H1 (cell line): Measurements from ENCODE around the gene HMX1. TPM values are rescaled to one million over a fixed set of nuclear protein-coding genes. Genes with fewer than 3 reads are reported as not detected.

Experiments
- CTCF ChIA-PET: fragments of 300-600 bp; sonication (Branson Sonifier 250); formaldehyde crosslinking; loops from one replicate; lab custom pipeline; 2021; ENCODE audit not compliant: partially characterized antibody; lab: Charles Lee
- POLR2A ChIA-PET: fragments of 300-600 bp; sonication (Branson Sonifier 250); formaldehyde crosslinking; loops from one replicate; lab custom pipeline; 2021; ENCODE audit warnings: inconsistent platforms; ENCODE audit not compliant: partially characterized antibody; lab: Charles Lee
- DNase-seq, 2 experiments: peaks; one replicate each; pipeline versions ENCODE4 v3.0.0 to v3.0.0-alpha.2; 2010 to 2022; ENCODE audit warnings: low spot score in 2 of 2, low read depth in 1 of 2, mixed read lengths in 1 of 2
- FAIRE-seq: peaks from 2 replicates; lab custom pipeline; 2011; peaks lifted over from hg19 to GRCh38; lab: Jason Lieb, UNC
- H2AFZ ChIP-seq: 2 replicates; pipeline ENCODE4 v1.8.1; 2012; ENCODE audit warnings: low read length, inconsistent platforms
- H2AK5ac ChIP-seq: 2 replicates; pipeline ENCODE4 v1.6.1; 2013; ENCODE audit warnings: low read depth, low read length
- H2BK120ac ChIP-seq: replicated peaks from 2 replicates; pipeline ENCODE3; 2013; ENCODE audit warnings: low read depth, low read length, inconsistent platforms
- H2BK12ac ChIP-seq: 2 replicates; pipeline ENCODE4 v1.6.1; 2013; ENCODE audit warnings: low read depth, low read length
- H2BK15ac ChIP-seq: 2 replicates; pipeline ENCODE4 v1.6.1; 2013; ENCODE audit warnings: low read length
- H2BK20ac ChIP-seq: 2 replicates; pipeline ENCODE4 v1.6.1; 2013; ENCODE audit warnings: low read length
- H2BK5ac ChIP-seq: 2 replicates; pipeline ENCODE4 v1.6.1; 2013; ENCODE audit warnings: low read depth, low read length
- H3K14ac ChIP-seq: 2 replicates; pipeline ENCODE4 v1.6.1; 2013; ENCODE audit warnings: inconsistent platforms; ENCODE audit not compliant: insufficient read length
- H3K18ac ChIP-seq: 2 replicates; pipeline ENCODE4 v1.6.1; 2013; ENCODE audit warnings: low read length; ENCODE audit errors: extremely low read depth
- H3K23ac ChIP-seq: 2 replicates; pipeline ENCODE4 v1.6.1; 2013; ENCODE audit warnings: inconsistent platforms; ENCODE audit not compliant: insufficient read length
- H3K23me2 ChIP-seq: 2 replicates; pipeline ENCODE4 v1.6.1; 2013; ENCODE audit warnings: low read depth, low read length
- H3K27ac ChIP-seq: 2 replicates; pipeline ENCODE4 v1.6.1; 2011; ENCODE audit warnings: low read depth, low read length, inconsistent platforms
- H3K27me3 ChIP-seq, 4 experiments: replicated peaks in 1 of 4; 1 replicate in 1 of 4; 2 replicates in 3 of 4; pipeline versions ENCODE4 v1.6.1 to v1.8.1; 2011 to 2013; ENCODE audit warnings: low read length in 3 of 4, mild to moderate bottlenecking in 3 of 4, inconsistent platforms in 2 of 4, mixed read lengths in 2 of 4, moderate library complexity in 1 of 4; ENCODE audit not compliant: control insufficient read depth in 3 of 4, insufficient read depth in 3 of 4; ENCODE audit errors: extremely low read depth in 1 of 4
- H3K36me3 ChIP-seq, 4 experiments: 2 replicates each; pipeline versions ENCODE4 v1.6.1 to v1.8.1; 2011 to 2013; ENCODE audit warnings: mild to moderate bottlenecking in 4 of 4, low read length in 3 of 4, moderate library complexity in 2 of 4, control low read depth in 1 of 4, inconsistent platforms in 1 of 4; ENCODE audit not compliant: insufficient read depth in 4 of 4, control insufficient read depth in 2 of 4
- H3K4ac ChIP-seq: replicated peaks from 2 replicates; pipeline ENCODE3; 2013; ENCODE audit warnings: low read length, low read depth, mixed read lengths, inconsistent platforms; ENCODE audit not compliant: insufficient read length
- H3K4me1 ChIP-seq, 4 experiments: replicated peaks in 1 of 4; 1 replicate in 1 of 4; 2 replicates in 3 of 4; pipeline versions ENCODE4 v1.6.1 to v1.8.1; 2011 to 2013; ENCODE audit warnings: low read length in 3 of 4, inconsistent platforms in 2 of 4, mixed read lengths in 1 of 4; ENCODE audit not compliant: insufficient read depth in 4 of 4, control insufficient read depth in 3 of 4
- H3K4me2 ChIP-seq, 2 experiments: 2 replicates each; pipeline versions ENCODE4 v1.6.1 to v1.8.1; 2011 to 2013; ENCODE audit warnings: low read depth in 2 of 2, low read length in 2 of 2, control low read depth in 1 of 2, inconsistent platforms in 1 of 2, mild to moderate bottlenecking in 1 of 2; ENCODE audit not compliant: insufficient read depth in 1 of 2
- H3K4me3 ChIP-seq, 4 experiments: fragments of 200-600, 300-600 bp in 1 of 4; sonication (generic), shearing (Covaris generic), sonication (Bioruptor Twin) in 1 of 4; 2 replicates each; pipeline versions ENCODE4 v1.5.1 to v1.8.1; 2011 to 2016; ENCODE audit warnings: low read length in 4 of 4, low read depth in 3 of 4, control low read depth in 2 of 4, inconsistent platforms in 2 of 4, mild to moderate bottlenecking in 2 of 4, mixed read lengths in 1 of 4, moderate library complexity in 1 of 4; ENCODE audit not compliant: insufficient read depth in 2 of 4; ENCODE audit errors: extremely low read depth in 1 of 4
- H3K56ac ChIP-seq: replicated peaks from 2 replicates; pipeline ENCODE3; 2013; ENCODE audit warnings: low read depth, mild to moderate bottlenecking, mixed read lengths, low read length, inconsistent platforms; ENCODE audit not compliant: insufficient read length
- H3K79me1 ChIP-seq: 2 replicates; pipeline ENCODE4 v1.6.1; 2013; ENCODE audit warnings: low read depth, low read length, control low read depth
- H3K79me2 ChIP-seq, 2 experiments: 2 replicates each; pipeline versions ENCODE4 v1.6.1 to v1.8.1; 2012 to 2013; ENCODE audit warnings: low read length in 2 of 2, mild to moderate bottlenecking in 2 of 2, inconsistent platforms in 1 of 2; ENCODE audit not compliant: insufficient read depth in 2 of 2, control insufficient read depth in 1 of 2
- H3K9ac ChIP-seq, 4 experiments: replicated peaks in 1 of 4; 1 replicate in 1 of 4; 2 replicates in 3 of 4; pipeline versions ENCODE4 v1.6.1 to v1.8.1; 2011 to 2013; ENCODE audit warnings: low read depth in 3 of 4, low read length in 3 of 4, control low read depth in 2 of 4, mild to moderate bottlenecking in 2 of 4, moderate library complexity in 2 of 4, inconsistent platforms in 1 of 4; ENCODE audit errors: extremely low read depth in 1 of 4
- H3K9me3 ChIP-seq, 2 experiments: 2 replicates each; pipeline versions ENCODE4 v1.6.1 to v1.8.1; 2012 to 2013; ENCODE audit warnings: mild to moderate bottlenecking in 2 of 2, moderate library complexity in 2 of 2, control low read depth in 1 of 2, inconsistent platforms in 1 of 2, low read depth in 1 of 2, low read length in 1 of 2, mixed read lengths in 1 of 2; ENCODE audit not compliant: insufficient read depth in 2 of 2
- H4K20me1 ChIP-seq, 2 experiments: replicated peaks in 1 of 2; 2 replicates each; pipeline versions ENCODE3 to v1.8.1; 2011 to 2013; ENCODE audit warnings: inconsistent platforms in 2 of 2, low read length in 2 of 2, mild to moderate bottlenecking in 1 of 2; ENCODE audit not compliant: insufficient read depth in 2 of 2, control insufficient read depth in 1 of 2
- H4K5ac ChIP-seq: 2 replicates; pipeline ENCODE4 v1.6.1; 2013; ENCODE audit warnings: low read length, low read depth, mixed read lengths, inconsistent platforms; ENCODE audit not compliant: insufficient read length
- H4K8ac ChIP-seq: 2 replicates; pipeline ENCODE4 v1.8.0; 2013; ENCODE audit warnings: mild to moderate bottlenecking, moderate library complexity, low read length, inconsistent platforms; ENCODE audit not compliant: insufficient read depth; ENCODE audit errors: extremely low read depth
- H4K91ac ChIP-seq: replicated peaks from 2 replicates; pipeline ENCODE3; 2013; ENCODE audit warnings: low read length, mixed read lengths, inconsistent platforms; ENCODE audit not compliant: insufficient read length
- CEBPB ChIP-seq: IDR thresholded peaks from 2 replicates; pipeline ENCODE4 v1.6.1; 2012; ENCODE audit warnings: low read depth, low read length
- RNF2 ChIP-seq: fragments of 200-900, 300-1000 bp; sonication (generic); IDR thresholded peaks from 2 replicates; pipeline ENCODE4 v1.7.1; 2016; ENCODE audit warnings: borderline replicate concordance, low read depth, mild to moderate bottlenecking, antibody characterized with exemption, low read length; ENCODE audit not compliant: poor library complexity, severe bottlenecking; ENCODE audit errors: missing control alignments
- SP2 ChIP-seq: IDR thresholded peaks from 2 replicates; pipeline ENCODE4 v1.6.1; 2012; ENCODE audit warnings: mild to moderate bottlenecking, low read length, inconsistent platforms
- WGBS, 2 experiments: shearing (Covaris generic) in 1 of 2; methylation state at CpG; one replicate each; pipeline versions ENCODE4 v1.1.6 to v1.1.7; 2013 to 2015; ENCODE audit warnings: low lambda C conversion rate in 2 of 2, mixed read lengths in 2 of 2, inconsistent platforms in 1 of 2, low coverage in 1 of 2, missing lambda C conversion rate in 1 of 2; ENCODE audit not compliant: insufficient replicate concordance in 2 of 2, insufficient coverage in 1 of 2, insufficient read length in 1 of 2; ENCODE audit errors: extremely low coverage in 1 of 2, missing lambda C conversion rate in 1 of 2; 5-methylcytosine and 5-hydroxymethylcytosine counted together
- polyA plus RNA-seq, 7 experiments: library from polyadenylated mRNA; depleted of rRNA in 3 of 7; stranded (reverse) in 5 of 7; unstranded in 2 of 7; fragments of >200 nt in 5 of 7; fragments of 200-250 nt in 2 of 7; gene quantifications; 1 replicate in 5 of 7; 2 replicates in 1 of 7; 4 replicates in 1 of 7; pipeline versions ENCODE4 v1.2.1 to v1.2.3, GENCODE V29; 2011 to 2013; ENCODE audit warnings: missing spikeins in 2 of 7, mixed read lengths in 2 of 7
- total RNA-seq: library from RNA; stranded (reverse); fragmentation: NEBNext Ultra II Directional; extraction: Animal tissue kit (Norgen Biotek cat#: 25700); gene quantifications from 2 replicates; pipeline ENCODE4 v1.2.1, GENCODE V29; 2021
- TF ChIP-seq, protein P1 (sequence below), 3 experiments: IDR thresholded peaks; 1 replicate in 2 of 3; 2 replicates in 1 of 3; pipeline versions ENCODE4 v1.5.1 to v1.6.1; 2011; ENCODE audit warnings: low read length in 3 of 3, mild to moderate bottlenecking in 3 of 3, inconsistent platforms in 2 of 3, low read depth in 1 of 3, moderate library complexity in 1 of 3; ENCODE audit not compliant: insufficient read depth in 1 of 3; ENCODE audit errors: control extremely low read depth in 1 of 3

The HMX1 gene
- total and polyA plus RNA-seq, 2 of the 8 experiments (the other 6 are each of a cell fraction or from before 2014, with no cell fraction given), result 0.26 TPM; not detected in 1

GRCh38 chr4:8882239-8882638 is 10.6 kb upstream of the HMX1 start:
- Histone ChIP-seq H3K56ac (no peak overlapping the region), H3K4me1 (peaks cover 0 to 7% (median 4%) of the 10 kb centered on the region in 4 experiments; a peak in 4 of 7 replicates), H3K9ac (no peak overlapping the region), H3K9me3 (peaks cover 6 to 7% of the 10 kb centered on the region in 2 experiments; a peak in 3 of 4 replicates), H2BK5ac (no peak overlapping the region), H3K27me3 (peaks cover 27 to 85% (median 75%) of the 10 kb centered on the region in 4 experiments), H2AFZ (no peak overlapping the region), H2BK12ac (no peak overlapping the region), H3K79me2 (no peaks in the 10 kb centered on the region), H3K23ac (no peak overlapping the region), H2BK15ac (no peak overlapping the region), H2BK120ac (no peak overlapping the region), H3K27ac (no peak overlapping the region), H4K91ac (no peak overlapping the region), H3K79me1 (no peaks in the 10 kb centered on the region), H3K4me3 (no peak overlapping the region), H2BK20ac (no peak overlapping the region), H3K14ac (no peak overlapping the region), H3K36me3 (no peaks in the 10 kb centered on the region), H4K20me1 (peaks cover 2 to 9% of the 10 kb centered on the region in 2 experiments), H3K4me2 (no peak overlapping the region), H3K23me2 (peaks cover 8% of the 10 kb centered on the region; the same call in 1 of the 2 replicates), H3K4ac (no peak overlapping the region), H2AK5ac (no peak overlapping the region), H4K8ac (no peak overlapping the region; the same call in 1 of the 2 replicates), H3K18ac (no peak overlapping the region), H4K5ac (no peak overlapping the region)
- DNase-seq (no peak), FAIRE-seq (no peak)
- CTCF ChIA-PET, result no interaction called here
- WGBS, 2 experiments, result 85% methylated on average over 7 of the region's 14 CpGs; no CpG with 5 or more reads in 1 of the 2 experiments
- POLR2A ChIA-PET, result interaction anchor here (0.9 kb wide), 1 partner anchor 9 kb away, joined by 3 read pairs; no protein-coding TSS in a partner anchor
- no peak for TF ChIP-seq RNF2
- TF ChIP-seq SP2, result no peak
- no peak for TF ChIP-seq CEBPB
- TF ChIP-seq, protein P1, sequence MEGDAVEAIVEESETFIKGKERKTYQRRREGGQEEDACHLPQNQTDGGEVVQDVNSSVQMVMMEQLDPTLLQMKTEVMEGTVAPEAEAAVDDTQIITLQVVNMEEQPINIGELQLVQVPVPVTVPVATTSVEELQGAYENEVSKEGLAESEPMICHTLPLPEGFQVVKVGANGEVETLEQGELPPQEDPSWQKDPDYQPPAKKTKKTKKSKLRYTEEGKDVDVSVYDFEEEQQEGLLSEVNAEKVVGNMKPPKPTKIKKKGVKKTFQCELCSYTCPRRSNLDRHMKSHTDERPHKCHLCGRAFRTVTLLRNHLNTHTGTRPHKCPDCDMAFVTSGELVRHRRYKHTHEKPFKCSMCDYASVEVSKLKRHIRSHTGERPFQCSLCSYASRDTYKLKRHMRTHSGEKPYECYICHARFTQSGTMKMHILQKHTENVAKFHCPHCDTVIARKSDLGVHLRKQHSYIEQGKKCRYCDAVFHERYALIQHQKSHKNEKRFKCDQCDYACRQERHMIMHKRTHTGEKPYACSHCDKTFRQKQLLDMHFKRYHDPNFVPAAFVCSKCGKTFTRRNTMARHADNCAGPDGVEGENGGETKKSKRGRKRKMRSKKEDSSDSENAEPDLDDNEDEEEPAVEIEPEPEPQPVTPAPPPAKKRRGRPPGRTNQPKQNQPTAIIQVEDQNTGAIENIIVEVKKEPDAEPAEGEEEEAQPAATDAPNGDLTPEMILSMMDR (IDR thresholded peaks at IDR 0.05; ENCODE audit: control extremely low read depth in 1 of 3, insufficient read depth in 1 of 3, low read depth in 1 of 3, low read length in 3 of 3), result no peak
